ENCODE data around the gene GDF7.

DNA sequence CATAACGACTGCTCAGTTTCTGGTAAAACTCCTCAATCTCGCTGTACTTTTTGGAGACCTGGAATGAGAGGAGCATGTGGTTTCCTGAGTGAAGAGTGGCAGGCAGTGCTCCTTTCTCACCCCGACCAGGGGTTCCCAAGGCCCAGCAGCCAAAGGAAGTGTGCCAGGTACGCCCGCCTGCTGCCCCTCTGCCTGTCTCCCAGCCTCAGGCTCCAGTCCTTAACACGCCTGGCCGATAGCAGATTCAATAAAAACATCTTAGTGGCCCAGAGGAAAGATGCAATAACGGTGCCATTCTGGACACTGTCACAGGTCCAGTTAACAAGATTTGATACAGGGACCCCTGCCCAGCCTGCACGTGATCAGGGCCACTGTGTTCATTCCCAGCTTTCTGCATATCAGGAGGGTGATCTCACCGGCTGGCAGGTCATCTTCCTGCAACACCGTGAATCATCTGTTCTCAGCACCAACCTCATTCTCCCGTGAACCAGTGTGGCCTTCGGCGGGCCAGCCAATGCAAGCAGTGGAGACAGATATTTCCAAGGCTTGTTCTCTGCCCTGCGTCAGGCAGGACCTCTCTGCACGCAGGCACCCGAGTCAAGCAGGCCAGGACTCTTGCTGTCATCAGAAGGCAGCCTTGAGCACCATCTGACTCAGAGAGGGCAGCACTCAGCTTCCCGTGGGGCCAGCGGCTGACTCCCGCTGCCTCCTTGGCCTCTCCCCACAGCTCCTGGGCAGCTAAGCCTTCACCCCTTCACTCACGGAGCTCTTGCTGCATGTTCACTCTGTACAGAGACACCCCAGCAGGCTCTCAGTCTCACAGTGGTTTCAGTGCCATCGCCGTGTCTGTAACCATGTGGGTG lies 25.6 kb upstream of the GDF7 start:
- TF ChIP-seq, protein P1, sequence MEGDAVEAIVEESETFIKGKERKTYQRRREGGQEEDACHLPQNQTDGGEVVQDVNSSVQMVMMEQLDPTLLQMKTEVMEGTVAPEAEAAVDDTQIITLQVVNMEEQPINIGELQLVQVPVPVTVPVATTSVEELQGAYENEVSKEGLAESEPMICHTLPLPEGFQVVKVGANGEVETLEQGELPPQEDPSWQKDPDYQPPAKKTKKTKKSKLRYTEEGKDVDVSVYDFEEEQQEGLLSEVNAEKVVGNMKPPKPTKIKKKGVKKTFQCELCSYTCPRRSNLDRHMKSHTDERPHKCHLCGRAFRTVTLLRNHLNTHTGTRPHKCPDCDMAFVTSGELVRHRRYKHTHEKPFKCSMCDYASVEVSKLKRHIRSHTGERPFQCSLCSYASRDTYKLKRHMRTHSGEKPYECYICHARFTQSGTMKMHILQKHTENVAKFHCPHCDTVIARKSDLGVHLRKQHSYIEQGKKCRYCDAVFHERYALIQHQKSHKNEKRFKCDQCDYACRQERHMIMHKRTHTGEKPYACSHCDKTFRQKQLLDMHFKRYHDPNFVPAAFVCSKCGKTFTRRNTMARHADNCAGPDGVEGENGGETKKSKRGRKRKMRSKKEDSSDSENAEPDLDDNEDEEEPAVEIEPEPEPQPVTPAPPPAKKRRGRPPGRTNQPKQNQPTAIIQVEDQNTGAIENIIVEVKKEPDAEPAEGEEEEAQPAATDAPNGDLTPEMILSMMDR (conservative IDR thresholded peaks at IDR 0.05 in 1 of 2, IDR thresholded peaks at IDR 0.05 in 1 of 2; ENCODE audit: extremely low read depth in 1 of 2, insufficient read depth in 1 of 2, low read depth in 1 of 2, low read length in 2 of 2): no peak
- TF ChIP-seq EZH2 (IDR thresholded peaks at IDR 0.05; ENCODE audit: borderline replicate concordance, low read length): no peak
